Measurements from ENCODE around the gene BCLAF1.
"Not testable (repeated sequence)": the region's sequence is repeated elsewhere in the genome, so short reads cannot be mapped to it uniquely, and the experiment has no call there.

Gene BCLAF1

DNA sequence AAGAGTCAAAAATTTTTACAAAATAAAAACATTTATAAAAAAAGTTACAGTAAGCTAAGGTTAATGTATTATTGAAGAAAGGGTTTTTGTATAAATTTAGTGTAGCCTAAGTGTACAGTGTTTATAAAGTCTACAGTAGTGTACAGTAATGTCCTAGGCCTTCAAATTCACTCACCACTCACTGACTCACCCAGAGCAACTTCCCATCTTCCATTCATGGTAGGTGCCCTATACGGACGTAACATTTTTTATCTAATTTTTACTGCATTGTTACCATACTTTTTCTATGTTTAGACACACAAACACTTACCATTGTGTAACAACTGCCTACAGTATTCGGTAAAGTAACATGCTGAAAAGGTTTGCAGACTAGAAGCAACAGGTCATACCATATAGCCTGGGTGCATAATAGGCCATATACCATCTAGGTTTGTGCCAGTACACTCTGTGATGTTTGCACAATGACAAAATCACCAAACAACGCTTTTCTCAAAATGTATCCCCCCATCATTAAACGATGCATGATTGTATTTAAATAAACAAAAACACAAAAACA, 45.5 kb downstream of the BCLAF1 start:
- DNase-seq: no peak

DNA sequence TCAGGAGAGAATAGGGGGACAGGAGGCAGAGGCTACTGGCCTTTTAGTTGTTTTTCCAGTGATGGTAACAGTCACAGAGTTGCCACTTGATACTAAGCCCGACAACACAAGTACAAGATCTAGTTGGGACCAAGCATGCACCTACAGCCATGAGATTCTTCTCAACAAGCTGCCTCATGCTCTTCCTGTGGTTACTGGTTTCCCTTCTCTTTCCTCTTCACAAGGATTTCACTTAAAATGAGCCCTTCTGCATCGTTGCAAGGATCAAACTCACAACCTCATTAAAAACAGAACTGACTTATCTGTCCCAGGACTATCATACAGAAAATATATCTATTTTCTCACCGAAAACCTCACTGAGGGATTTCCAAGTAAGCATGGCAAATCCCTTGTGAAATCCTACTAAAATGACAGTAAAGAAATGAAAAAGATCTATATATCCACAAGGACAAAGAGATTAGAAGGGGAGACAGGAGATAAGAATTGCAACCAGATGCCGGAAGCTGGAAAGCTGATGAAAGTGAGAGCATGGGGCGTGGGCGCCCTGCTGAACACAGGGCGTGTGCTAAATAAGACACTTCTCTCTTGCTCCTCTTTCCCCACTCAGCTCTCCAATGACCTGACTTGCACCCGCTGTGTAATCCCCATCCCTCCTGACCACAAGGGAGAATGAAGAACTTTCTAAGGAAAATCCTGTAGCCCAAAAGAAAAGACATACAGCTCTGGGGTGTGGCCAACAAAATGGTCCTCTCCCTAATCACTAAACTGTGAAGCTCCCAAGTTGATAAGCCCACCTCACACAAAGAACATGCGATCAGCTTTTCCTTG, 53.0 kb downstream of the BCLAF1 start:
- DNase-seq: no peak

DNA sequence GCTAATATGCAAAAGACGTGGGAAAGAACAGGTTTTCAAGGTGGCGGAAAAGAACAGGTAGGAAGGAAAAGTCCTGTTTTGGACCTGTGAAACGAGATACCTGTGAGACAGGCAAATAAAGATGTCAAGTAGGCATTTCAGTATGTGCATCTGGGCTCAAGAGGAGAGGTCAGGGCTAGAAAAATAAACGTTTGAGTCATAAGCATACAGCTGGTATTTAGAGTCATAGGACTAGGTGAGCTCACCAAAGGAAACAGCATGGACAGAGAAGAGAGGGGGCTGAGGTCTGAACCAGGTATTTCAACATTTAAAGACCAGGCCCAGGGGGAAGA, 54.4 kb downstream of the BCLAF1 start:
- DNase-seq: no peak

DNA sequence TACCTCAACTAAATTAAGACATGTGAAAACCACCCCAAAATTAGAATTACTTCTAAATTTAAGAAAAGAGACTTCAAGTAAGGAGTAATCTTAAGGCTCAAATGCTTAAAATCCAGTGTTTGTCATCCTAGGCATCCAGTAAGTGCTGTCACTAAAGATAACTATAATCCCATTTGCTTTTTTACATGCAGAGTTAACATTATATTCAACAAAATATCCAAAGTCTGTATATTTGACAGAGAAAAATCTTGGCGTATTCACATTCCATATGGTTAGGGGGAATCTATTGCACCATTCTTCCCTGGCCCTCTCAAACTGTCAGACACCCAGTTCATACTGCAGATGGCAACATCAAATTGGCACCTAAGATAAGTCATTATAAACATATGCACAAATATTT, 56.9 kb downstream of the BCLAF1 start:
- no peak for DNase-seq

DNA sequence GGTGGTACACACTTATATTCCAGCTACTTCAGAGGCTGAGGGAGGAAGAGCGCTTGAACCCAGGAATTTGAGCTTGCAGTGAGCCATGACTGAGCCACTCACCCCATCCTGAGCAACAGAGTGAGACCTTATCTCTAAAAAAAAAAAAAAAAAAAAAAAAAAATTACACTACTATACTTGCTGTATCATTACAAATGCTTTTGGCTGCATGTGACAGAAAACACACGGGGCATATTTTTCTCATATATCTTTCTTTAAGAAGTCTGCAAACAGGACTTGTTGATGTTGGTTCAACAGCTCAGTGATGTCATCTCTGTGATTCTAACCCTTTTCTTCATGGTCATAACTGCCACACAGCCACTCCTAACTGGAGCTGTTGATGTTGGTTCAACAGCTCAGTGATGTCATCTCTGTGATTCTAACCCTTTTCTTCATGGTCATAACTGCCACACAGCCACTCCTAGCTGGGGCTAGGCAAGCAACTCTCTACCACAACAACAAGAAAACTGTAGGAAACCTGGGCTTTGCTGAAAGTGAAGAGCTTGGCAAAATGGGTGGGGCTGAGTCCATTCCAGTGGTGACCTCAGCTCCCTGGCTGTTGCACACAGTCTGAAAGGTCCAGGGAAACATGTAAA, 59.3 kb downstream of the BCLAF1 start:
- DNase-seq: no peak

DNA sequence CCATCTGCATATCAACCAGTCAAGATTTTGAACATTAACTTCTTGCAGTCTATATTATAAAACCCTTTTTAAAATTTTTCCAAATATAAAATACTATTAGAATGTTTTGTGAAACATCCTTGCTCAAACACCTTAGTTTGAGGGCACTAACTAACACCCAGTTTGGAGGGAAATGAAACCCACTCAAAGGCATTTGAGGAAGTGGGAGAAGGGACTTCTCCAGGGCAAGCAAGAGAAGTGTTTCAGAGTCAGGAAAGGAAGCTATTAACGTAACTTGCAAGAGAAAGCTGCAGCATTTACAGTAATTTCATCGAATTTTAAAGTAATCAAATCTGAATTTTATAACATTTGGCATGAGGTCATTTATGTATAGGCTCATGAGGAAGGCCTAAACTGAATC, 60.8 kb downstream of the BCLAF1 start:
- DNase-seq: no peak

DNA sequence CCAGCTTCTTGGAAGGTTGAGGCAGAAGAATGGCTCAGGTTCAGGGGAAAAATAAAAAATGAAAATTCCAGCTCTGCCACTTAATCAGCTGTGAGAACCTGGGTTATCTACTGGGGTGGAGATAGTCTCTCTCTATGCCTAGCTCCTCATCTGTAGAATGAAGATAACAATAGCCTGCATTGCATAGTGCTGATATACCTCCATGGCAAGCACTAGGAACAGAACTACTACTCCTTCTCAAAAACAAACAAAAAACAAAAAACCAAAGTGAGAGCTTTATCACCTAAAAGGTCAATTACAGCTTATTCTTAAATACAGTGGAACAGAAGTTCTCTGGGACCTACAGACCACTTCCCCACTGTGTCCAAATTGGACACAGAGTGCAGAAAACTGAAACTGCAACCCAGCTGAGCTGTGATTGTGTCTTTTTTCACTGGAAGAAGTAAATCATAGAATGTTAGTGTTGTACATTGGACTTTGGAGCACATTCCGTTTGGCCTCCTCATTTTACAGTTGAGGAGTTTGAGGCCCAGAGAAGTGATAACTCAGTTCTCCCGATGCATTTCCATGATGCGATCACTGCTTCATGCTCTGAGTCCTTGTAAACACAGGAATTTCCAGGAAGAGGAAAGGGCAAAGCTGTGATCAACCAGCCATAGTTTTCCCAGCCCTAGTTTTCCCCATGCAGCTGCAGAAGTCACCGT, 62.8 kb downstream of the BCLAF1 start:
- no peak for DNase-seq

DNA sequence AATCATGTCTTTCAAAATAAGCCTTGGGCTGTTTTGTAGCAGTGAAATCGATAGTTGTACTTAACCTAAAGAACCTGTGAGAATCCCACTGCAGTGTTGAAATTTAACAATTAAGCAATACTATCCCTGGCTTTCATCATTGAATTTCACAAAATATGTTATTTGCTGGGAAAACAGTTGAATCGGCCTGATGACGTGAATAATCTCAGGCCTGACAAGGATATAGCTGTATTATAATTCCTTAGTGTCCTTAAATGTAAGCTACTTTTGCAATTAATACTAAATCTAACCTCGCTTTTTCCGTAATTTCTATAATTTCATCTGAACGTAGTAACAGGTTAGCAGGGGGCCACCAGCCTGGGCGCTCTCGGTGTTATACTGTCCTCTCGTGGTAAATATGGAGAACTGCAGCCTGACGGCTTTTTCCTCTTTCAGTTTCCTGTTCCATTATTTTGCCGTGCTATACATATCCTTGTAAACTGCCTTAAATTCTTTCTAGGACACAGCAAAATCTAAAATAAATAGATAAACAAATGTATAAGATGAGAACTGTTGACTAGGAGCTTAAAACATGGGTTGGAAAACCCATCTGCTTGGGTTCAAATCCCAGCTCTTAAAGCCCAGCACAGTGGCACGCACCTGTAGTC, 63.5 kb downstream of the BCLAF1 start:
- DNase-seq: peak; percentile 65

DNA sequence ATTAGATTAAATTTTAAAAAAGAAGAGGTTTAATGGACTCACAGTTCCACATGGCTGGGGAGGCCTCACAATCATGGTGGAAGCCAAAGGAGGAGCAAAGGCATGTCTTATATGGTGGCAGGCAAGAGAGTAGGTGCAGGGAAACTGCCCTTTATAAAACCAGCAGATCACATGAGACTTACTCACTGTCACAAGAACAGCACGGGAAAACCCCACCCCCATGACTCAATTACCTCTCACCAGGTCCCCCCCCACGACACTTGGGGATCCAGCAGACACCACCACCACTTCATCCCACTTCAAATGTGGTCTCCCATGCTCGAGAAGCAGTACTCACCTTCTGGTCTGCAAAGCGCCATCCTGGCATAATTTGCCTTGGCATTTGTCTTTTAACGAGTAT, 64.2 kb downstream of the BCLAF1 start:
- DNase-seq: no peak

DNA sequence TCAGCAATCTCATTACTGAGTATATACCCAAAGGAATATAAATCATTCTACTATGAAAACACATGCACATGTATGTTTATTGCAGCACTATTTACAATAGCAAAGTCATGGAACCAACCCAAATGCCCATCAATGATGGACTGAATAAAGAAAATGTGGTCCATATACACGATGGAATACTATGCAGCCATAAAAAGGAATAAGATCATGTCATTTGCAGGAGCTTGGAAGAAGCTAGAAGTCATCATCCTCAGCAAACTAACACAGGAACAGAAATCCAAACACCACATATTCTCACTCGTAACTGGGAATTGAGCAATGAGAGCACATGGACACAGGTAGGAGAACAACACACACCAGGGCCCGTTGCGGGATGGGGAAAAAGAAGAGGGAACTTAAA, 64.7 kb downstream of the BCLAF1 start:
- DNase-seq: not testable (repeated sequence)

DNA sequence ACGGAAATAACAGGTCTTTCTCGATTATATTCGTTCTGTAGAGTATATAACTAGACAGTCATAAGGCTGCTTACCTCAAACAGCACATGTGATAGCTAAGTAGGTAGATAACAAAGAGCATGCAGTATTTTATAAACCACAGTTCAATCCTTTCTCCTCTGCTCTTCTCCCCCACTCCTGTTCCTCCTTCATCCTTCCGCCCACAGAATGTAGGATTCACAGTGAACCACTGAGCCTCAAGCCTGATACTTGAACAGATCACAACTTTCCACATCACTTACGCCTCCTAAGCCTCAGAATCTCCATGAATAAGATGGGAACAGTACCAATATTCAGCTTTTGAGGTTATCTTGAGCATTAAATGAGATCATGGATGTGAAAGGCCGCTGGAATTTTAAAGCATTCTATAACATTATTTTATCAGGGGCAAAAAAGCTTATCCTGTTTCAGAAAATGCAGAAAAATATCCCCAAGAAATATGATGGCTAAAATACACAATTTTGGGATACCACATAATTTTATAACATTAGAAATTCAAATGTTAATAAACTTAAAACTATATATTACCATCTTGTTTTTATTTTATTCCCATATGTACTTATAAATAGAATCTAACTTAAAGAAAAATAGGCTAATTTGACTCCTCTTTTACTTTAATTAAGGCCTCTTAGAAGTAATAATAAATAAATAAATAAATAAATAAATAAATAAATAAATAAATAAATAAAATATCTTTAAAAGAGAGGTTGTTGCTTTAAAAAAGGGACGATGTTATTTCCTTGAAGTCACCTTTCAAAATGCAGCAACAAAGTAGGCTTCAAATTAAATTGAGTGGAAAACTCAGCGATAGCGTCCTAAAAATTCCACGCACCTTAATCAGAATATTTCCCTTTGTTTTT, 72.9 kb downstream of the BCLAF1 start:
- no peak for DNase-seq

DNA sequence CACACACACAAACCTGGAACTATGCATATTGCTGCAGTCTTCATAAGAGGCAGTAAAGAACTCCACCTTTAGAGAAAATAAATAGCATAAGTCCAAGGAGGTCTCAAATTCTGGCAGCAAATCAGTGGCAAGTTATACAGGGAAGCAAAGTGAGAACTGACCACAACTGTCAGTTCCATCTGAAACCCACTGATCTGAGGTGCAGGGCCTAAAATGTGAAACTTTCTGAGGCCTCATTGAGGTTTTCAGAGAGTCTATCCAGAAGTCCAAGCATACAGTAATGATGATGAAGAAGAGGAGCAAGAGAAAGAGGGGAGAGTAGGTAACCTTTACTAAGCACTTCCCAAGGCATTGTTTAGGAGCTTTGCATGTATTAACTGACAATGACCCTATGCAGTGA, 75.8 kb downstream of the BCLAF1 start:
- DNase-seq: no peak

DNA sequence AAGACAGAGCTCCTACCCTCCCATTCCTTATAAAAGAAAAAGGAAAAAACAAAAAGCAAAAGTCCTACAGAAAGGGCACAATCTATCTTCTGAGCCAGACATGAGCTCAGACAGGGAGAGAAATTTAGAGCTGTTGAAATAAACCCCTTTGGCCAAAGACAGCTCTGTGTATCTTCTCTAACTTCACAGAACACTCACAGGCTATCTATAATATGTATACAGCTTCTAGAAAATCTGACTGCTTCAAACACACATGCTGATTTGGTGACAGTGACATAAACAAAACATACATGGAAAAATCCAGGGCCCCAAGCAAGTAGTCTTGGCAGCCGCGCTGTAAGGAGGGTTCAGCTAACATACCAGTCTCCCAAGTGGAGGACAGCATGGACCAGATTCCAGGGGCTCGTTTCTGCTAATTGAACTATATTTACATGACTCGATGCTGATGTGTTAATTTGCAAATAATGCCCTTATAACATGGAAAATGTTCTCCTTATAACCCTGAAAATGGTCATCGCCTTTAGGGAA, 76.6 kb downstream of the BCLAF1 start:
- no peak for DNase-seq

DNA sequence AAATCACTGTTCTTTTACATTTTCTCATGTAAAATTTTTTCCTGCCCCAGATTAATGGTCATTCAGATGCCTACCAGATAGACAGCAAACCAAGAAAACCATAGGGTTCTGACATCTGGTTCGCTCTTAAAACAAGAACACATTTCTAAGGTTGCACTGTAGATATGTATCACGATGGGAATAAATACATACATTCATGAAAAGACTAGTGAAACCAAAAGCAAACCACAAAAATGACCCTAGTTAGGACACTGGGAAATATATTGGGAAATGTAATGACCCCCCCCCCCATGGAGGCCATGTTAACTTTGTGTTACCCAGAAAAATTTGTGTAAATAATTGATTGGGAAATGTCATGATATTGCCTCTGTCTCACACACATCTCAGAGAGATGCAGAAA, 77.0 kb downstream of the BCLAF1 start:
- DNase-seq: no peak

DNA sequence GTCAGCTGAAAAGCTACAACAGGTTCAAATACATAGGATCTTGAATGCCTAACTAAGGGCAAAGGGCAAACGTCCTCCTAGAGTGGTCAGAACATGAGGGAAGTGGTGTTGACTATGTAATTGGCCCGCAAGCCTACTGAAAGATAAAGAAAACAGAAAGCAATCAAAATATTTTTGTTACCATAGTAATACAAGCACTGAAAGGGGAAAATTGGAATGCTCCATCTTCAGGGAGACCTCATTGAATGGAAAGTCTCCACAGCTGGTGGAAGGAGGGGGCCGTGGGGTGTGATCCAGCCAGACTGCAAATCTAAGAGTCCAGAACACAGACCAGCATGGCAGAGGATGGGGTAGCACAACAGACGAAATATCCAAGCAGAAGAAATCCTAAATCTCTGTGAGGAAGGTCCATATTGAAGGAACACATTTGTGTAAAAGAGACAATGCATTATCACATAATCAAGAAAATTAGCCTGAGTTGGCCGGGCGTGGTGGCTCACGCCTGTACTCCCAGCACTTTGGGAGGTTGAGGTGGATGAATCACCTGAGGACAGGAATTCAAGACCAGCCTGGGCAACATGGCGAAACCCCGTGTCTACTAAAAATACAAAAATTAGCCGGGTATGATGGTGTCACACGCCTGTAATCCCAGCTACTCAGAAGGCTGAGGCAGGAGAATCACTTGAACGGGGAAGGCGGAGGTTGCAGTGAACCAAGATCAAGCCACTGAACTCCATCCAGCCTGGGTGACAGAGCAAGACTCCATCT, 79.1 kb downstream of the BCLAF1 start:
- DNase-seq: no peak

DNA sequence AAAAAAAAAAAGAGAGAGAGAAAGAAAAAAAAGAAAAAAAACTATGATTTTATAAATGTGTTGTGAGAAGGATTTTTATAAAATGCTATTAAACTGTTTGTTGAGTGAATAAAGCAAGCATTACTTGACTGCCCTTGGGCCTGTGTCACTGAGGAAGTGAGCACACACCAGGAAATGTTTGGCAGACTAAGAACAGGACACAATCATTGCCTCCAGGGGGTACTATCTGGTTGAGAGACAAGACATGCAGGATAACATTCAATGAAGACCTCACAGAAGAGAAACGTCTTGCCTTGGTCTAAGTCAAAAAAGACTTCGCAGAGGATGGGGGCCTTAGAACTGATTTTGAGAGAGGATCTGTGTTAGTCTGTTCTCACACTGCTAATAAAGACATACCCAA, 80.2 kb downstream of the BCLAF1 start:
- DNase-seq: no peak

DNA sequence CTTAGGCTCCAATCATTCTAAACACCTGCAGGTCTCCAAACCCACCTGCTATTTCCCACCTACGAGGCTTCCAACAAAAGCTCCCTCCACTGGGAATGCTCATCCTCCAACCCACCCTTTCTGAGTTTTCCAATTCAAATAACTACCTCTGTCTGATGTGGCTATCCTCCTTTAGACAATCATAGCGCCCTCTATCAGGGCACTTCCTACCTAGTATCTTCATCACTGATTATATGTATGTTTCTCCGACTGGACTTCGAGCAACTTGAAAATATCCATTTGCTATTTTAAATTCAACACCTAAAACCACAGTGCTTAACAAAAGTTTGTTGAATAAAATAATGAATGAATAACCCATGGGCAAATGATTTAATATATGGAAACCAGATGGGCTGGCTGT, 80.9 kb downstream of the BCLAF1 start:
- DNase-seq: no peak
